Body of pancreas (tissue), 4 donors: ENCODE results near the gene KRTAP10-4.

Experiments used
- CTCF ChIP-seq, 7 experiments: fragments of 450-650 bp in 4 of 7; fragments of 200-600 bp in 3 of 7; sonication (generic) in 3 of 7; IDR thresholded peaks; one replicate each; pipeline ENCODE4 v1.5.1; 2016 to 2019; ENCODE audit warnings: antibody characterized with exemption in 7 of 7
- POLR2A ChIP-seq, 3 donors: fragments of 450-650 bp; IDR thresholded peaks; one replicate each; pipeline ENCODE4 v1.6.1; 2016; ENCODE audit warnings: antibody characterized with exemption in 3 of 3, mild to moderate bottlenecking in 2 of 3

GRCh38 chr21:44542716-44543115 is 30.8 kb upstream of the KRTAP10-4 start:
- TF ChIP-seq CTCF (IDR thresholded peaks at IDR 0.05) = no peak
- TF ChIP-seq POLR2A (IDR thresholded peaks at IDR 0.05) = no peak
